Right ventricle myocardium inferior (tissue), 1 donor: ENCODE results near the gene CACFD1. TPM values are rescaled to one million over a fixed set of nuclear protein-coding genes. Genes with fewer than 3 reads are reported as not detected.

ENCODE experiments used
- ATAC-seq: fragments of 200-7000 bp; cut with Tn5 transposase; one replicate; pipeline ENCODE4 v1.9.1; 2020; ENCODE audit warnings: mild to moderate bottlenecking, moderate library complexity
- DNase-seq: peaks from one replicate; pipeline ENCODE4 v3.0.0; 2021; ENCODE audit errors: missing footprints
- intact Hi-C: fragments of 100-400 bp; cut with DNase I; formaldehyde crosslinking; loops from one replicate; pipeline ENCODE4 v1.11.0; 2022
- total RNA-seq: library from RNA; stranded (reverse); fragmentation: NEBNext Ultra II Directional; extraction: Animal tissue kit (Norgen Biotek cat#: 25700); gene quantifications from one replicate; pipeline ENCODE4 v1.2.1, GENCODE V29; 2021
- donor health status: DM: no; HTN: yes; CAD: no; lungs with severe emphysema.

CACFD1 gene
- total RNA-seq, 1 donor from 2014 or later, result 13.9 TPM

GRCh38 chr9:133458643-133459312 lies 1.0 kb upstream of the CACFD1 start:
- DNase-seq (peak; percentile 59), ATAC-seq (no peak)
- intact Hi-C loops, result no loop called here

- intact Hi-C loops, result loop anchor here (2.0 kb wide), 1 partner anchor 18 kb away; the partner anchor contains the start of gene SLC2A6
- DNase-seq (no peak), ATAC-seq (no peak)
These were observed 812 bp downstream of the CACFD1 start for GRCh38 chr9:133460405-133461175.

- intact Hi-C loops, result loop anchor here (2.0 kb wide), 1 partner anchor 17 kb away; the partner anchor contains the start of gene SLC2A6
- DNase-seq (no peak), ATAC-seq (no peak)
These were observed 2.2 kb downstream of the CACFD1 start for GRCh38 chr9:133461975-133462374.

GRCh38 chr9:133463234-133463863 lies 3.6 kb downstream of the CACFD1 start:
- ATAC-seq (no peak), DNase-seq (no peak)
- intact Hi-C loops, result no loop called here

- intact Hi-C loops, result no loop called here
- no peak for ATAC-seq
- DNase-seq, result no peak
These were observed 4.3 kb downstream of the CACFD1 start for GRCh38 chr9:133463864-133464615.

- DNase-seq (no peak), ATAC-seq (no peak)
- intact Hi-C loops, result no loop called here
These were observed 4.9 kb downstream of the CACFD1 start for GRCh38 chr9:133464638-133465037.

GRCh38 chr9:133465984-133466383 lies 6.2 kb downstream of the CACFD1 start:
- intact Hi-C loops, result no loop called here

GRCh38 chr9:133467101-133467500 lies 7.3 kb downstream of the CACFD1 start:
- intact Hi-C loops, result no loop called here
- no peak for ATAC-seq
- DNase-seq, result no peak

More at GRCh38 chr9:133465984-133466383, 6.2 kb downstream of the CACFD1 start:
- ATAC-seq (no peak), DNase-seq (no peak)

- DNase-seq (no peak), ATAC-seq (no peak)
- intact Hi-C loops, result no loop called here
These were observed 8.6 kb downstream of the CACFD1 start for GRCh38 chr9:133468374-133468773.

GRCh38 chr9:133468777-133469421 lies 9.1 kb downstream of the CACFD1 start:
- ATAC-seq (no peak), DNase-seq (no peak)
- intact Hi-C loops, result no loop called here

GRCh38 chr9:133470427-133470924 lies 10.7 kb downstream of the CACFD1 start:
- ATAC-seq, result no peak

GRCh38 chr9:133470988-133471387 lies 11.2 kb downstream of the CACFD1 start:
- intact Hi-C loops, result loop anchor here (10.0 kb wide), 1 partner anchor 436 kb away; the partner anchor contains the start of gene GTF3C5
- ATAC-seq, result no peak

More at GRCh38 chr9:133470427-133470924, 10.7 kb downstream of the CACFD1 start:
- intact Hi-C loops, result loop anchor here (10.0 kb wide), 1 partner anchor 436 kb away; the partner anchor contains the start of gene GTF3C5
- DNase-seq, result no peak

GRCh38 chr9:133471551-133472276 lies 11.9 kb downstream of the CACFD1 start:
- intact Hi-C loops, result loop anchor here (10.0 kb wide), 1 partner anchor 437 kb away; the partner anchor contains the start of gene GTF3C5
- ATAC-seq (no peak), DNase-seq (no peak)

More at GRCh38 chr9:133470988-133471387, 11.2 kb downstream of the CACFD1 start:
- no peak for DNase-seq

GRCh38 chr9:133472277-133472645 lies 12.5 kb downstream of the CACFD1 start:
- DNase-seq (no peak), ATAC-seq (no peak)
- intact Hi-C loops, result loop anchor here (10.0 kb wide), 1 partner anchor 437 kb away; the partner anchor contains the start of gene GTF3C5

- ATAC-seq (no peak), DNase-seq (no peak)
- intact Hi-C loops, result loop anchor here (10.0 kb wide), 1 partner anchor 438 kb away; the partner anchor contains the start of gene GTF3C5
These were observed 13.1 kb downstream of the CACFD1 start for GRCh38 chr9:133472753-133473378.

- ATAC-seq, result no peak
- intact Hi-C loops, result loop anchor here (10.0 kb wide), 1 partner anchor 439 kb away; the partner anchor contains the start of gene GTF3C5
- DNase-seq, result no peak
These were observed 14.0 kb downstream of the CACFD1 start for GRCh38 chr9:133473743-133474142.

- ATAC-seq, result no peak
- intact Hi-C loops, result loop anchor here (10.0 kb wide), 1 partner anchor 439 kb away; the partner anchor contains the start of gene GTF3C5
- DNase-seq, result no peak
These were observed 14.4 kb downstream of the CACFD1 start for GRCh38 chr9:133474215-133474614.
